M059J (cell line): ENCODE data around the gene MLLT6. TPM values are rescaled to one million over a fixed set of nuclear protein-coding genes. Genes with fewer than 3 reads are reported as not detected.

Experiments used
- DNase-seq: peaks from one replicate; pipeline ENCODE4 v3.0.0-alpha.2; 2012; ENCODE audit warnings: low read depth
- total RNA-seq: library from RNA; depleted of rRNA; stranded (reverse); fragments of >200 nt; shearing (Covaris generic); gene quantifications from 2 replicates; pipeline ENCODE4 v1.2.3, GENCODE V29; 2014

The MLLT6 gene
- total RNA-seq, 1 experiment from 2014 or later: 17.0 TPM

- no peak for DNase-seq
These were observed 1.6 kb downstream of the MLLT6 start for GRCh38 chr17:38706505-38707216.

GRCh38 chr17:38707678-38708351 is 2.7 kb downstream of the MLLT6 start:
- DNase-seq: no peak

DNA sequence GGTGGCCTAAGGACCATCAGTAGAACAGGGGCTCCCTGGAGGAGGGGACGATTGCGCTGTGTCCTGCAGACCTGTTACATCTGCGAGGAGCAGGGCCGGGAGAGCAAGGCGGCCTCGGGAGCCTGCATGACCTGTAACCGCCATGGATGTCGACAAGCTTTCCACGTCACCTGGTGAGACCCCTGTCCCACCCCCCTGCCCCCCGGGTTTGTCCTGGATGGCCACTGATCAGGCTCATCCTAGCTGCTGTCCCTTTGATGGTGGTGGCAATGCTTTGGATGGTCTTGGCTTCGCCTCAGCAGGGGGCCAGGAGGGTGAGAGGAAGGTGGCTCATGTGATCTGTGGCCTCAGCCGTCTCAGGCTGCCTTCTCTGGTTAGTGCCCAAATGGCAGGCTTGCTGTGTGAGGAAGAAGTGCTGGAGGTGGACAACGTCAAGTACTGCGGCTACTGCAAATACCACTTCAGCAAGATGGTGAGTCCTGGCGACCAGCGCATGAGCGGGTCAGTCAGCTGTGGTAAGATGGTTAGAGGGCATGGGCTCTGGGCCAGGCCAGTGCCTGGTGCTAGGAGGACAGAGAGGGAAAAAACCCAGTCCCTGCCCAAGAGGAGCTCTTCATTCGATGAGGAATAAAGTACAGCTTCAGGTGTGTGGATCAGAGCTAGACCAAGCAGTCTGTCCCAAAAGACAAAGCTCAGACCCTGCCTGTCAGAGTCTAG is 4.2 kb downstream of the MLLT6 start:
- no peak for DNase-seq

DNA sequence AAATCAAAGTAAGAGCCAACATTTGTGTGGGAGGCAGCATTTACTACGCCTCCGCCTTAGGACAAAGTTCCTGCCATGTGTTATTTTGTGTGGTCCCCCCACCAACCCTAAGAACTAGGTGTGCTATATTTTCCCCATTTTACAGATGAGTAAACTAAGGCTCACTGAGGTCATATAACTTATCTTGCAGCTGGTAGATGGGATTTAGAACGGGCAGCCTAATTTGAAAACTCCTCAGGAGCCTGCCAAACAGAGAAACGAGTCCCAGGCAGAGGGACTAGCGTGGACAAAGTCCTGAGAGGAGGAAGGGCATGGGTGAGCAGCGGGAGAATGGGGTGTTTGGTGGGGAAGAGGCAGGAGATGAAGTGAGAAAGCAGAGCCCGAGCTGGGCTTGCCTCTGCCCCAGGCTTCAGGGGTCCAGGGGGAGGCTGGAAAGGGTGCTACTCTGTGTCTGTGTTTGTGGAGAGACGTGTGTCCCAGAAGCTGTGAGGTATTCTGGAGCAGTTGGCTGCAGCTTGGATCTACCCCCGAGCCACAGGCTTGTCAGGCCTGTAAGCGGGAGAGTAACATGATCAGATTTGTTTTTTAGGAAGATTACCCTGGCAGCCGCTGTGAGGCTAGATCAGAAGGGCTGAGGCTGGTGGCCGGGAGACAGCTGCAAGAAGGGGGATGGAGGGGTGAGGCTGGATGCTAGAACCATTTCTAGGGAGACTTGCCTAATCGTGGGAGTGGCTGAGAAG is 5.0 kb downstream of the MLLT6 start:
- no peak for DNase-seq

GRCh38 chr17:38710604-38710962 is 5.5 kb downstream of the MLLT6 start:
- DNase-seq: no peak

- no peak for DNase-seq
These were observed 5.9 kb downstream of the MLLT6 start for GRCh38 chr17:38710985-38711384.

- no peak for DNase-seq
These were observed 6.9 kb downstream of the MLLT6 start for GRCh38 chr17:38711792-38712571.

GRCh38 chr17:38712593-38712992 is 7.5 kb downstream of the MLLT6 start:
- no peak for DNase-seq

DNA sequence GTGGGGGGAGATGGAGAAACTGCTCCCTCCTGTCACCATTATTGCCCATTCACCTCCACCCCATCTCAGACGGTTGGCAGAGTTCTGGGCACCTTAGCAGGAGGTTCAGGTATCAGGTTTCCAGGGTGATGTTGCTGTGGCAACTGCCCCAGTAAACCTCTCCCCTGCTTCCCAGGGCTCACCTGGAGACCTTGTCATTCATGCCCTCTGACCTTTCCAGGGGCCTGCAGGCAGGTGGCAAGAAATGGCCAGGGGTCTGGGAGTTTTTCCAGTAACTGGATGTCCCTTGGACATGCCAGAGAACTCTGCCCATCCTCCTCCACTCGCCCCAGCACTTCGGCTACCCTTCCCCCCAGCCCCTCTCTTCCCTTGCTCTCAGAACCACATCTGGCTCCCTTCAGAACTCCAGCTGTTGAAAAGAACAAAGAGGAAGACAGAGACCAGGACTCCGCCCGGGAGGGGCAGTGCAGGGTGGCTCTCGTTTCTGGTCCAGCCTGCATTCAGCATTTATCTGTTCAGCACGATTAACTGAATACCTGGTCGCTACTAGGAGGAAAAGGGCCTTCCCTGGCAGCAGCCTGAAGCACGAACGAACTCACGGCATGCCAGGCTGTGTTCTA is 8.5 kb downstream of the MLLT6 start:
- DNase-seq: no peak

DNA sequence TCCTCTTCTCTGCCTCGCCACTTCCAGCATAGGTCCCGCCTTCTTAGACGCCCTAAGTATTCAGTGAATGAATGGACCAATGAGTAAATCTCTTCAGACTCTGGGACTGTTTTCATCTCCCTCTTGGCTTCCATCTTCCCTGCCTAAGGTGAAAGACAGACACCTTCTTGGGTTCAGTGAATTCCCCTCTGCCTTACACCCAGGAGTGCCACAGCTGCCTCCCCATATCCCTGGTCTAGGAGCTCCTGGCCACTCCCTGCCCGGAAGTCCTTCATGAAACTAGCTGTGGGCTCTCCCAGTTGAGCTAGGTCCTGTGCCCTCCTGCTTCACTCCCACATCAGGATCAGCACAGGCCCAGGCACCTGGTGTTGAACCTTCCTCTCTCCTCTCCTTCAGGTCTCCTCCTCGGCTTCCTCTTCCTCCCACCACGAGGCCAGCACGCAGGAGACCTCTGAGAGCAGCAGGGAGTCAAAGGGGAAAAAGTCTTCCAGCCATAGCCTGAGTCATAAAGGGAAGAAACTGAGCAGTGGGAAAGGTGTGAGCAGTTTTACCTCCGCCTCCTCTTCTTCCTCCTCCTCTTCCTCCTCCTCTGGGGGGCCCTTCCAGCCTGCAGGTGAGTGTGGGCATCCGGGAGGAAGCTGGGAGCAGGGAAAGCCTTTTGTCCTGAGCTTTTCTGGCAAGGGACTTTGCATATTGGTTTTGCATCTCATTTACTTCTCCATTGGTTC is 10.3 kb downstream of the MLLT6 start:
- DNase-seq: no peak

DNA sequence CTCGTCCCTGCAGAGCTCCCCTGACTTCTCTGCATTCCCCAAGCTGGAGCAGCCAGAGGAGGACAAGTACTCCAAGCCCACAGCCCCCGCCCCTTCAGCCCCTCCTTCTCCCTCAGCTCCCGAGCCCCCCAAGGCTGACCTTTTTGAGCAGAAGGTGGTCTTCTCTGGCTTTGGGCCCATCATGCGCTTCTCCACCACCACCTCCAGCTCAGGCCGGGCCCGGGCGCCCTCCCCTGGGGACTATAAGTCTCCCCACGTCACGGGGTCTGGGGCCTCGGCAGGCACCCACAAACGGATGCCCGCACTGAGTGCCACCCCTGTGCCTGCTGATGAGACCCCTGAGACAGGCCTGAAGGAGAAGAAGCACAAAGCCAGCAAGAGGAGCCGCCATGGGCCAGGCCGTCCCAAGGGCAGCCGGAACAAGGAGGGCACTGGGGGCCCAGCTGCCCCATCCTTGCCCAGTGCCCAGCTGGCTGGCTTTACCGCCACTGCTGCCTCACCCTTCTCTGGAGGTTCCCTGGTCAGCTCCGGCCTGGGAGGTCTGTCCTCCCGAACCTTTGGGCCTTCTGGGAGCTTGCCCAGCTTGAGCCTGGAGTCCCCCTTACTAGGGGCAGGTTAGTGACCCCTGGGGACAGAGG is 11.4 kb downstream of the MLLT6 start:
- no peak for DNase-seq

DNA sequence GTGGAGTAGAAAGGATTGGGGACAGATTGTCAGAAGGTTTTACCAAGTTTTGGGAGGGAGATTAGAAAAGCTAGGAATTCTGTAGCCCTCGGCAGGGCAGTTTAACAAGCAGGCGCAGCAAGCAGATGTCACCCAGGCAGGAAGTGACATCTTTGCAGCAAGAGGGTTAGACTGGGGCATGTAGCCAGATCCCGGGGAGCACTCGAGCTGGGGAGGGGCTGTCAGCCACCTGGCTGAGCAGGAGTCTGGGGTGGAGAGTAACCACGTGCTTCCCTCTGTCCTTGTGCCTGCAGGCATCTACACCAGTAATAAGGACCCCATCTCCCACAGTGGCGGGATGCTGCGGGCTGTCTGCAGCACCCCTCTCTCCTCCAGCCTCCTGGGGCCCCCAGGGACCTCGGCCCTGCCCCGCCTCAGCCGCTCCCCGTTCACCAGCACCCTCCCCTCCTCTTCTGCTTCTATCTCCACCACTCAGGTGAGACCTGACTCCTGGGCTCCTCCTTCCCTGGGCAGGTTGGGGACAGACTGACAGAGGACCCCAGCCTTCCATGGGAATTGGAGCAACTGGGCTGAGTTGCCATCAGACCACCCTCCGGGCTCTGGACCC is 12.2 kb downstream of the MLLT6 start:
- DNase-seq: no peak

- no peak for DNase-seq
These were observed 14.3 kb downstream of the MLLT6 start for GRCh38 chr17:38719289-38719942.

GRCh38 chr17:38719943-38720641 is 15.0 kb downstream of the MLLT6 start:
- no peak for DNase-seq

DNA sequence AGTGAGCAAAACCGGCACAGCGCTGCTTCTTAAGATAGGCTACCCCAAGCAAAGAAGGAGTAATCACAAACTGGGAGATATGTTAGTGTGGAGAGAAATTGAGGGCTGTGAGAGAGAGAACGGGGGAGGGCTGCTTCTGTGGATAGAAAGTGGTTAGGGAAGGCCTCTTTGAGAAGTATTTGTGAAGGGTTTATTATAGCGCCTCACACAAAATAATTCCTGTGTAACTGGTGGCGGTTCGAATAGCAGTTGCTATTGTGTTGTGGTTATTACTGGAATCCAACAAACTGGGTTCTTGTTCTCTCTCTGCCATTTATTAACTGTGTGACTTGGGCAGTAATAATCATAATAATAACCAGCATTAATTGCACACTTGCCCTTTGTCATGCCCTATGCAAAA is 15.9 kb downstream of the MLLT6 start:
- no peak for DNase-seq

GRCh38 chr17:38721802-38722201 is 16.7 kb downstream of the MLLT6 start:
- no peak for DNase-seq

DNA sequence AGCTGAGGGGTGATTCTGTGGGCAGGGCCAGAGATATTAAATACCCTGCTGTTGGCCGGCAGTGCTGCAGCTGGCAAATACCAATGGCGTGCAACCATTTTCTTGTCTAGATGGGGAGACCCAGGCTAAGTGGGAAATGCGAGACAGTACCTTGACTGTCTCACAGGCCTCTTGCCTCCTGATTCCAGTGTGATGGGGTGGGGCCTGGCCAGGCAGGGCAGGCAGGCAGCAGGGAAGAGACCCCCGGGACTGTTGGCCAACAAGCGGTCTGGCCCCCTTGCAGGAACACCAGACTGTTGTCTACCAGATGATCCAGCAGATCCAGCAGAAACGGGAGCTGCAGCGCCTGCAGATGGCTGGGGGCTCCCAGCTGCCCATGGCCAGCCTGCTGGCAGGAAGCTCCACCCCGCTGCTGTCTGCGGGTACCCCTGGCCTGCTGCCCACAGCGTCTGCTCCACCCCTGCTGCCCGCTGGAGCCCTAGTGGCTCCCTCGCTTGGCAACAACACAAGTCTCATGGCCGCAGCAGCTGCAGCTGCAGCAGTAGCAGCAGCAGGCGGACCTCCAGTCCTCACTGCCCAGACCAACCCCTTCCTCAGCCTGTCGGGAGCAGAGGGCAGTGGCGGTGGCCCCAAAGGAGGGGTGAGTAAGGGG is 19.4 kb downstream of the MLLT6 start:
- peak; percentile 45 for DNase-seq

DNA sequence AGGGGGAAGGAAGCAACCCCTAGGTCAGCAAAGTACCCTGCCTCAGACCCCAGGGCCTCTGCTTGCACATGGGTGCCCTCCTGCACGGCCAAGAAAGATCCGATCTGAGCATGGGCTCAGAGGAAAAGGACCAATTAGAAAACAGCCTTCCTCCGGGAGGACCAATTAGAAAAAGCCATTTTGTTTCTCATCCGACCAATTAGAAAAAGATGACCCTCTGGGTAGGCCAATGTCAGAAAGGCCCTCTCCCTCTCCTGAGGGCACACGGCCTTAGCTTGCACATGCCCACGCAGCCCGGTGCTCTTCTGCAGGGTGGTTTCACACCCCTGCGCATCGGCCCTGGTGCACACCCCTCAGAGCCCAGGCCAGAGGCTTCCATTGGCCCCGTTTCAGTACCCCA is 20.0 kb downstream of the MLLT6 start:
- DNase-seq: no peak
